AG09319 (cell line): Measurements from ENCODE around the gene ETHE1.

Experiments used
- DNase-seq: peaks from one replicate; pipeline ENCODE4 v3.0.0-alpha.2; 2010; ENCODE audit warnings: low read depth; ENCODE audit errors: extremely low read depth
- TF ChIP-seq, protein P1 (sequence below): IDR thresholded peaks from 2 replicates; pipeline ENCODE4 v1.5.1; 2011; ENCODE audit warnings: low read depth, mild to moderate bottlenecking, inconsistent platforms, low read length, moderate library complexity

The ETHE1 gene

DNA sequence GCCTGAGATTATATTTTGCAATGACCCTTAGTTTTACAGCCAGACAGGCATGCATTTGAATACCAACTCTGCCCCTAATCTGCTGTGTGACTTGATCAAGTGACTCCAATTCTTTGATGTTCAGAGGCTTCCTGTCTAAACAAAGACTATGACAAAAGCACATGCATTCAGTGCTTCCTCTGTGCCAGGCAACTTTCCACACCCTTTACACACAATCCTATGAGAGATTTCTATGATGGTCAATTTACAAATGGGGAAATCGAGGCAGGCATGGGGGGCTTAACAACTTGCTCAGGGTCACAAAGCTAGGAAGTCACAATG is 57.9 kb downstream of the ETHE1 start:
- TF ChIP-seq, protein P1, sequence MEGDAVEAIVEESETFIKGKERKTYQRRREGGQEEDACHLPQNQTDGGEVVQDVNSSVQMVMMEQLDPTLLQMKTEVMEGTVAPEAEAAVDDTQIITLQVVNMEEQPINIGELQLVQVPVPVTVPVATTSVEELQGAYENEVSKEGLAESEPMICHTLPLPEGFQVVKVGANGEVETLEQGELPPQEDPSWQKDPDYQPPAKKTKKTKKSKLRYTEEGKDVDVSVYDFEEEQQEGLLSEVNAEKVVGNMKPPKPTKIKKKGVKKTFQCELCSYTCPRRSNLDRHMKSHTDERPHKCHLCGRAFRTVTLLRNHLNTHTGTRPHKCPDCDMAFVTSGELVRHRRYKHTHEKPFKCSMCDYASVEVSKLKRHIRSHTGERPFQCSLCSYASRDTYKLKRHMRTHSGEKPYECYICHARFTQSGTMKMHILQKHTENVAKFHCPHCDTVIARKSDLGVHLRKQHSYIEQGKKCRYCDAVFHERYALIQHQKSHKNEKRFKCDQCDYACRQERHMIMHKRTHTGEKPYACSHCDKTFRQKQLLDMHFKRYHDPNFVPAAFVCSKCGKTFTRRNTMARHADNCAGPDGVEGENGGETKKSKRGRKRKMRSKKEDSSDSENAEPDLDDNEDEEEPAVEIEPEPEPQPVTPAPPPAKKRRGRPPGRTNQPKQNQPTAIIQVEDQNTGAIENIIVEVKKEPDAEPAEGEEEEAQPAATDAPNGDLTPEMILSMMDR = no peak
- no peak for DNase-seq

DNA sequence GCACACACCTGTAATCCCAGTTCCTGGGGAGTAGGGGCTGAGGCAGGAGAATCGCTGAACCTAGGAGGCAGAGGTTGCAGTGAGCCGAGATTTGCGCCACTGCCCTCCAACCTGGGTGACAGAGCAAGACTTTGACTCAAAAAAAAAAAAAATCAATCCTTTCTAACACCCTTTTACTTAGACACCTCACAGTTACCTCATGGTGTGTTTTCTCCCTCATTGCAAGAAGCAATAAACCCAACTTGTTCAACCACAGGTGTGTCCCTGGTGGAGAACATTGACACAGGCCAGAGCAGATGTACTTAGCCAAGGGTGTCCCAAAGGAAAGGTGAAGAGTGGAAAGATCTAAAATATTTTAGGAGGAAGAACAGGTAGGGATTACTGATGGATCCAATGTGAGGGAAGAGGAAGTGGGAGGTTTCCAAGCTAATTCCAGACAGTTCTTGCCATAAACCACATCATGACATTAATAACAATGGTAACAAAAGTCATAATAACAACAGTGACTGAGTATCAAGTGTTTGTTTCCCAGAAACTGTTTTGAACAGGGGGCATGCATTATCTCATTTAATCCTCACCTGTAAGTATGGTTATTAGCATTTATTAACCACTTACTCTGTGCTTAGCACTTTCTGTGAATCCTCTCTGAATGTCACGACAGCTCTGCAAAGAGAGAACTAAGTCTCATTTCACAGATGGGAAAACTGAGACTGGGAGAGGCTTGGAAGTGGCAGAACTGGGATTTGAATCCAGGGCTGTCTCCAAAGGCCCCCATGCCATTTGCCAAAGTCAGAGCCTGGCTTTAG is 58.4 kb downstream of the ETHE1 start:
- DNase-seq = no peak
- TF ChIP-seq, protein P1 = no peak

DNA sequence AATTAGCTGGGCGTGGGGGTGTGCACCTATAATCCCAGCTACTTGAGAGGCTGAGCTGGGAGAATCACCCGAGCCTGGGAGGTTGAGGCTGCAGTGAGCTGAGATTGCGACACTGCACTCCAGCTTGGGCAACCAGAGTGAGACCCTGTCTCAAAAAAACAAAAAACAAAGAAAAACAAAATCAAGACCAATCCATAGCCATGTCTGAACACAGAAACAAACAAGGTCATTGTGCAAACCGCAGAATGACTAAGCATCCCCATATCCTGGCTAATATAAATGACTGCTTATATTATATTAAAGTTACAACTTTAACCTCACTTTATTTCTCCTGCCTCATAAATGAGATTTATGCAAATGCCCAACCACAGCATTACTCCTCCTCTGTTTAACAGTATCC is 59.3 kb downstream of the ETHE1 start:
- TF ChIP-seq, protein P1 = no peak
- DNase-seq = no peak

DNA sequence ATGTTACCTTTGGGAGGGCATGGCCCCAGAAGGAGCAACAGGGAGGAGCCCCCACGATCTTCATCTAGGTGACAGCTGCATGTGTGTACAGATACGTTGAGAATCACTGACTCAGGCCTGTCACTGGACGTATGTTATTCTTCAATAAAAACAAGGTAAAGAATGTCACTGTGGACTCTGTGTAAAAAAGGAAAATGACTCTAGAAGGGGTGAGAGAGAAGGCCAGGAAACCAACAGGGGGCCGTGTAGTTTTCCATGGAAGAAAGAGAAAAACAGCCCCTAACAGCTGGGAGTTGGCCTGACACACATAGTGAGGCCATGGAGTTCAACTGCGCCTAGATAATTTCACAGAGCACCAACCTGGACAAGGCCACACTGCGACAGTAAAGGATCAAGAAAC is 59.7 kb downstream of the ETHE1 start:
- TF ChIP-seq, protein P1 = no peak
- no peak for DNase-seq

DNA sequence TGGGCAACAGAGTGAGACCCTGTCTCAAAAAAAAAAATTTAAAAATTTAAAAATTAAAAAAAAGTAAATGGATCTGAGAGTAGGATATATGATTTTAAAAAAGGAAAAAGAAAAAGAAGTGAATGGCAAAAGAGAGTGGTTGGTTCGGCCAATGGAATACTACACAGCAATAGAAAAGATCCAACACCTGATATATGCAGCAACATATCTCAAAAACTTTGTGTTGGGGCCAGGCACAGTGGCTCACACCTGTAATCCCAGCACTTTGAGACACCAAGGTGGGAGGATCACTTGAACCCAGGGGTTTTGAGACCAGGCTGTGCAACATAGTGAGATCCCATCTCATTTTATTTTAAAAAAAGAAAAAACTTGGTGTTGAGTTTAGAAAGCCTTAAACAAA is 60.2 kb downstream of the ETHE1 start:
- no peak for DNase-seq
- TF ChIP-seq, protein P1 = no peak

DNA sequence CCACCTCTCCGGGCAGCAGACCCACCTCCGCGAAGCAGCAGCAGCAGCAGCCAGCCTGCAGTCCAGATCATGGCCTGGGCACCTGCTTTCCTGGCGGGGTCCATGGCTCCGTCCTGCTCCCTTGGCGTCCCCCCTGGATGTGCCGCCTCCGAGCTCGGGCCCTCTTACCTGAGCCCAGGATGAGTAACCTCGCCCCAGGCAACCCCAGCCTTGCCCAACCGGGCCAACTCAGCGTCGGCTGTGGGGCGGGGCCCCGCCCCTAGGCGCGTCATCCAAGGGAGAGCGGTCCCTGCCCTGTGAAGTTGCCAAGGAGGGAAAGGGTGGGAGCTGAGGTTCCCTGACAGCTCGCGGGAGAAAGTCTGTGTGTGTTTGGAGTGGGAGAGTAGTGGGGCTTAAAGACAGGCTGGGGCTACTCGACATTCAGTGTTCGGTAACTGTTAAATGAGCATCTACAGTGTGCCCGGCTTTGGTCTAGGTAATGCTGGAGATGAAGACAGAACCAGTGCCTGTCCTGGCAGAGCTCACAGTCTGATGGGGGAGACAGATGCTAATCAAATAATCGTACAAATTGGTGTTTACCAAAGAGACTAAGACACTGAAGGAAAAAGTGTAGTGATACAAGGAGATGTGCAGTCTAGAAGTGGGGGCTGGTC is 61.4 kb downstream of the ETHE1 start, which contains the start of gene LYPD3:
TSS of gene LYPD3 (minus strand) at position 141 of the 653 bp plus-strand sequence. CDS start at position 104, 37 bp downstream.
- TF ChIP-seq, protein P1 = no peak
- DNase-seq = no peak

DNA sequence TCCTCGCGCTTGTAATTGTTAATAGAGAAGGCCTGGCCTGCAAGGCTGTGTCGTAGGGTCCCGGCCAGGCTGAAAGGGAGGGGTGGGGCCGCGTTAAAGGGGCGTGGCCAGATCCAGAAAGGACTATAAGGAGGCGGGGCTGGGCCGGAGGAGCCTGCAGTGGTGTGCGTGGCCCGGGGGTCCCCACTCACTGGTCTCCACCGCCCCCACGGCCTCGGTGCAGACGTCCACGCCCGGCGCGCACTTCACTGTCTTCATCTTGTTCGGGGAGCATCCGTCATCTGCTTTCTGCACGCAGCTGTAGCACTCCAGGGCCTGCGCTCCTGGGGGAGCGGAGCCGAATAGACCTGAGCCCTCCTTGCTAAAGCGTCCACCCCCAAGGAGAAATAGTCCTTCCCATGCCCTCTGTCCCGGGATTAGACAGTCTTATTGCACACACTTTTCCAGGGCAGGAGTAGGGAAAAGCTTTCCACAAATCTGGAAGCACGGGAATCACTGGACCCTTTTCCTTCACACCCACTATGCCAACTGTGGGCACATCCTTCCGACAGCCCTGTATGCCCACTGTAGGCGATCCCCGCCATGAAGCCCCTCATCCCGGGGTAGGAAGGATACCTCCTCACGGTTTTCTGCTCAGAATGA is 62.7 kb downstream of the ETHE1 start:
- TF ChIP-seq, protein P1 = no peak

More for the DNA sequence above, 62.7 kb downstream of the ETHE1 start:
- DNase-seq = no peak
